Measurements from ENCODE around the gene RAPGEF6.
A peak's percentile ranks its signal among the peaks of the same experiment; 100 is the strongest.

RAPGEF6 gene, protein sequence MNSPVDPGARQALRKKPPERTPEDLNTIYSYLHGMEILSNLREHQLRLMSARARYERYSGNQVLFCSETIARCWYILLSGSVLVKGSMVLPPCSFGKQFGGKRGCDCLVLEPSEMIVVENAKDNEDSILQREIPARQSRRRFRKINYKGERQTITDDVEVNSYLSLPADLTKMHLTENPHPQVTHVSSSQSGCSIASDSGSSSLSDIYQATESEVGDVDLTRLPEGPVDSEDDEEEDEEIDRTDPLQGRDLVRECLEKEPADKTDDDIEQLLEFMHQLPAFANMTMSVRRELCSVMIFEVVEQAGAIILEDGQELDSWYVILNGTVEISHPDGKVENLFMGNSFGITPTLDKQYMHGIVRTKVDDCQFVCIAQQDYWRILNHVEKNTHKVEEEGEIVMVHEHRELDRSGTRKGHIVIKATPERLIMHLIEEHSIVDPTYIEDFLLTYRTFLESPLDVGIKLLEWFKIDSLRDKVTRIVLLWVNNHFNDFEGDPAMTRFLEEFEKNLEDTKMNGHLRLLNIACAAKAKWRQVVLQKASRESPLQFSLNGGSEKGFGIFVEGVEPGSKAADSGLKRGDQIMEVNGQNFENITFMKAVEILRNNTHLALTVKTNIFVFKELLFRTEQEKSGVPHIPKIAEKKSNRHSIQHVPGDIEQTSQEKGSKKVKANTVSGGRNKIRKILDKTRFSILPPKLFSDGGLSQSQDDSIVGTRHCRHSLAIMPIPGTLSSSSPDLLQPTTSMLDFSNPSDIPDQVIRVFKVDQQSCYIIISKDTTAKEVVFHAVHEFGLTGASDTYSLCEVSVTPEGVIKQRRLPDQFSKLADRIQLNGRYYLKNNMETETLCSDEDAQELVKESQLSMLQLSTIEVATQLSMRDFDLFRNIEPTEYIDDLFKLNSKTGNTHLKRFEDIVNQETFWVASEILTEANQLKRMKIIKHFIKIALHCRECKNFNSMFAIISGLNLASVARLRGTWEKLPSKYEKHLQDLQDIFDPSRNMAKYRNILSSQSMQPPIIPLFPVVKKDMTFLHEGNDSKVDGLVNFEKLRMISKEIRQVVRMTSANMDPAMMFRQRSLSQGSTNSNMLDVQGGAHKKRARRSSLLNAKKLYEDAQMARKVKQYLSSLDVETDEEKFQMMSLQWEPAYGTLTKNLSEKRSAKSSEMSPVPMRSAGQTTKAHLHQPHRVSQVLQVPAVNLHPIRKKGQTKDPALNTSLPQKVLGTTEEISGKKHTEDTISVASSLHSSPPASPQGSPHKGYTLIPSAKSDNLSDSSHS (N-terminal part only)

DNA sequence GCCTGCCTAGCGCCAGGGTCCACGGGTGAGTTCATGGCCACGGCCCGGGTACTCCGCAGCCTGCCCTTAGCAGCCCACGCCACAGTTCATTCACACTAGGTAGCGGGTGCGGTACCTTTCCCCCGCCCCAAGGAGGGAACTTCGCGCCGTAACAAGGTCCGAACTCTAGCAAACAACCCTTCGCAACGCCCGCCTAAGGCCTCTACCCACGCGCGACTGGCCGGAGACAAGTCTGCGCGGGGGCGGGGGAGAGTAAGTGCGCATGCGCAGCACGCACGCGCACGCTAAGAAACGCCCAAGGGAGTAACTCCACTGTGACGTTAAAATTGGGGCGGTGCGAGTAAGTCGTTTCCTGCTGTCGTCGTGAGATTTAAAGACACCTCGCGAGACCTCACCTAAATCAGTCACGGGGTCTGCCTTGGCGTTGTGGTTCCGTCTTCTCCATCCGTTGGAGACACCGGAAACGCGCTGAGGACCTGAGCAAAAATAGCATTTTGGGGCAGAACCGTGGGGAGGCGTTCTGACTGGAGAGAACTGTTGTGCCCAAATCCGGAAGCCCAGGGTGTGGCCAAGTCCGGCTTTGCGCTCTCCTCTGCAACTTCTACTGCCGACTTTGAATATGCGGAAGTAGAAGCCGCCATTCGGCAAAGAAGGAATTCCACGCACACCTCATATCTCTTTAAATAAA, at the start of gene RAPGEF6:
Gene RAPGEF6 (minus strand): TSS at position 234 of the 688 bp plus-strand sequence. CDS start 199 bp downstream, at position 35.
- ChIA-PET POLR2A (interaction anchor here (1.0 to 1.4 kb wide), 2 partner anchors 46 to 162 kb away, joined by 4 to 7 read pairs; partner anchors contain the start of gene FNIP1), CTCF (interaction anchor here (0.7 to 1.2 kb wide), 2 partner anchors 46 to 464 kb away, joined by 4 to 5 read pairs; no protein-coding TSS in a partner anchor)
- TF ChIP-seq, protein P1, sequence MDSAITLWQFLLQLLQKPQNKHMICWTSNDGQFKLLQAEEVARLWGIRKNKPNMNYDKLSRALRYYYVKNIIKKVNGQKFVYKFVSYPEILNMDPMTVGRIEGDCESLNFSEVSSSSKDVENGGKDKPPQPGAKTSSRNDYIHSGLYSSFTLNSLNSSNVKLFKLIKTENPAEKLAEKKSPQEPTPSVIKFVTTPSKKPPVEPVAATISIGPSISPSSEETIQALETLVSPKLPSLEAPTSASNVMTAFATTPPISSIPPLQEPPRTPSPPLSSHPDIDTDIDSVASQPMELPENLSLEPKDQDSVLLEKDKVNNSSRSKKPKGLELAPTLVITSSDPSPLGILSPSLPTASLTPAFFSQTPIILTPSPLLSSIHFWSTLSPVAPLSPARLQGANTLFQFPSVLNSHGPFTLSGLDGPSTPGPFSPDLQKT (IDR thresholded peaks at IDR 0.05; ENCODE audit: borderline replicate concordance, low read depth, low read length): 0 out of 2 replicates have a peak, but pooled peaks have one; percentile 69
- TF ChIP-seq, protein P2, sequence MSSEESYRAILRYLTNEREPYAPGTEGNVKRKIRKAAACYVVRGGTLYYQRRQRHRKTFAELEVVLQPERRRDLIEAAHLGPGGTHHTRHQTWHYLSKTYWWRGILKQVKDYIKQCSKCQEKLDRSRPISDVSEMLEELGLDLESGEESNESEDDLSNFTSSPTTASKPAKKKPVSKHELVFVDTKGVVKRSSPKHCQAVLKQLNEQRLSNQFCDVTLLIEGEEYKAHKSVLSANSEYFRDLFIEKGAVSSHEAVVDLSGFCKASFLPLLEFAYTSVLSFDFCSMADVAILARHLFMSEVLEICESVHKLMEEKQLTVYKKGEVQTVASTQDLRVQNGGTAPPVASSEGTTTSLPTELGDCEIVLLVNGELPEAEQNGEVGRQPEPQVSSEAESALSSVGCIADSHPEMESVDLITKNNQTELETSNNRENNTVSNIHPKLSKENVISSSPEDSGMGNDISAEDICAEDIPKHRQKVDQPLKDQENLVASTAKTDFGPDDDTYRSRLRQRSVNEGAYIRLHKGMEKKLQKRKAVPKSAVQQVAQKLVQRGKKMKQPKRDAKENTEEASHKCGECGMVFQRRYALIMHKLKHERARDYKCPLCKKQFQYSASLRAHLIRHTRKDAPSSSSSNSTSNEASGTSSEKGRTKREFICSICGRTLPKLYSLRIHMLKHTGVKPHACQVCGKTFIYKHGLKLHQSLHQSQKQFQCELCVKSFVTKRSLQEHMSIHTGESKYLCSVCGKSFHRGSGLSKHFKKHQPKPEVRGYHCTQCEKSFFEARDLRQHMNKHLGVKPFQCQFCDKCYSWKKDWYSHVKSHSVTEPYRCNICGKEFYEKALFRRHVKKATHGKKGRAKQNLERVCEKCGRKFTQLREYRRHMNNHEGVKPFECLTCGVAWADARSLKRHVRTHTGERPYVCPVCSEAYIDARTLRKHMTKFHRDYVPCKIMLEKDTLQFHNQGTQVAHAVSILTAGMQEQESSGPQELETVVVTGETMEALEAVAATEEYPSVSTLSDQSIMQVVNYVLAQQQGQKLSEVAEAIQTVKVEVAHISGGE (tag by site-specific recombination; conservative IDR thresholded peaks at IDR 0.05; ENCODE audit: low read depth): peak; percentile 94
- TF ChIP-seq ZSCAN30 (tag by site-specific recombination; IDR thresholded peaks at IDR 0.05): peak; percentile 50; the same call in 1 of the 2 replicates
- TF ChIP-seq, protein P3, sequence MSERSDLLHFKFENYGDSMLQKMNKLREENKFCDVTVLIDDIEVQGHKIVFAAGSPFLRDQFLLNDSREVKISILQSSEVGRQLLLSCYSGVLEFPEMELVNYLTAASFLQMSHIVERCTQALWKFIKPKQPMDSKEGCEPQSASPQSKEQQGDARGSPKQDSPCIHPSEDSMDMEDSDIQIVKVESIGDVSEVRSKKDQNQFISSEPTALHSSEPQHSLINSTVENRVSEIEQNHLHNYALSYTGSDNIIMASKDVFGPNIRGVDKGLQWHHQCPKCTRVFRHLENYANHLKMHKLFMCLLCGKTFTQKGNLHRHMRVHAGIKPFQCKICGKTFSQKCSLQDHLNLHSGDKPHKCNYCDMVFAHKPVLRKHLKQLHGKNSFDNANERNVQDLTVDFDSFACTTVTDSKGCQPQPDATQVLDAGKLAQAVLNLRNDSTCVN (tag by site-specific recombination; optimal IDR thresholded peaks at IDR 0.05): peak; percentile 83
- 0 out of 2 replicates have a peak, but pooled peaks have one; percentile 31 for TF ChIP-seq KLF16 (tag by site-specific recombination; IDR thresholded peaks at IDR 0.05)
- TF ChIP-seq ZNF600 (tag by site-specific recombination; IDR thresholded peaks at IDR 0.05): peak; percentile 92
- TF ChIP-seq KLF8 (tag by site-specific recombination; IDR thresholded peaks at IDR 0.05): peak; percentile 37; the same call in 1 of the 2 replicates
- TF ChIP-seq, protein P4, sequence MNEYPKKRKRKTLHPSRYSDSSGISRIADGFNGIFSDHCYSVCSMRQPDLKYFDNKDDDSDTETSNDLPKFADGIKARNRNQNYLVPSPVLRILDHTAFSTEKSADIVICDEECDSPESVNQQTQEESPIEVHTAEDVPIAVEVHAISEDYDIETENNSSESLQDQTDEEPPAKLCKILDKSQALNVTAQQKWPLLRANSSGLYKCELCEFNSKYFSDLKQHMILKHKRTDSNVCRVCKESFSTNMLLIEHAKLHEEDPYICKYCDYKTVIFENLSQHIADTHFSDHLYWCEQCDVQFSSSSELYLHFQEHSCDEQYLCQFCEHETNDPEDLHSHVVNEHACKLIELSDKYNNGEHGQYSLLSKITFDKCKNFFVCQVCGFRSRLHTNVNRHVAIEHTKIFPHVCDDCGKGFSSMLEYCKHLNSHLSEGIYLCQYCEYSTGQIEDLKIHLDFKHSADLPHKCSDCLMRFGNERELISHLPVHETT (tag by site-specific recombination; IDR thresholded peaks at IDR 0.05): peak; percentile 56; the same call in 1 of the 2 replicates
- TF ChIP-seq TRIM28 (IDR thresholded peaks at IDR 0.05; ENCODE audit: borderline replicate concordance, low read length): peak; percentile 56; the same call in 1 of the 2 replicates
- TF ChIP-seq, protein P5, sequence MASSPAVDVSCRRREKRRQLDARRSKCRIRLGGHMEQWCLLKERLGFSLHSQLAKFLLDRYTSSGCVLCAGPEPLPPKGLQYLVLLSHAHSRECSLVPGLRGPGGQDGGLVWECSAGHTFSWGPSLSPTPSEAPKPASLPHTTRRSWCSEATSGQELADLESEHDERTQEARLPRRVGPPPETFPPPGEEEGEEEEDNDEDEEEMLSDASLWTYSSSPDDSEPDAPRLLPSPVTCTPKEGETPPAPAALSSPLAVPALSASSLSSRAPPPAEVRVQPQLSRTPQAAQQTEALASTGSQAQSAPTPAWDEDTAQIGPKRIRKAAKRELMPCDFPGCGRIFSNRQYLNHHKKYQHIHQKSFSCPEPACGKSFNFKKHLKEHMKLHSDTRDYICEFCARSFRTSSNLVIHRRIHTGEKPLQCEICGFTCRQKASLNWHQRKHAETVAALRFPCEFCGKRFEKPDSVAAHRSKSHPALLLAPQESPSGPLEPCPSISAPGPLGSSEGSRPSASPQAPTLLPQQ (tag by site-specific recombination; IDR thresholded peaks at IDR 0.05): 0 out of 2 replicates have a peak, but pooled peaks have one; percentile 22
- no peak for TF ChIP-seq ZNF169 (tag by site-specific recombination; IDR thresholded peaks at IDR 0.05)
- no peak for TF ChIP-seq ZNF114 (tag by site-specific recombination; IDR thresholded peaks at IDR 0.05)
- TF ChIP-seq, protein P6, sequence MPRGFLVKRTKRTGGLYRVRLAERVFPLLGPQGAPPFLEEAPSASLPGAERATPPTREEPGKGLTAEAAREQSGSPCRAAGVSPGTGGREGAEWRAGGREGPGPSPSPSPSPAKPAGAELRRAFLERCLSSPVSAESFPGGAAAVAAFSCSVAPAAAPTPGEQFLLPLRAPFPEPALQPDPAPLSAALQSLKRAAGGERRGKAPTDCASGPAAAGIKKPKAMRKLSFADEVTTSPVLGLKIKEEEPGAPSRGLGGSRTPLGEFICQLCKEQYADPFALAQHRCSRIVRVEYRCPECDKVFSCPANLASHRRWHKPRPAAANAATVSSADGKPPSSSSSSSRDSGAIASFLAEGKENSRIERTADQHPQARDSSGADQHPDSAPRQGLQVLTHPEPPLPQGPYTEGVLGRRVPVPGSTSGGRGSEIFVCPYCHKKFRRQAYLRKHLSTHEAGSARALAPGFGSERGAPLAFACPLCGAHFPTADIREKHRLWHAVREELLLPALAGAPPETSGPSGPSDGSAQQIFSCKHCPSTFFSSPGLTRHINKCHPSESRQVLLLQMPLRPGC (tag by site-specific recombination; IDR thresholded peaks at IDR 0.05): no peak
- TF ChIP-seq ZNF366 (tag by site-specific recombination; conservative IDR thresholded peaks at IDR 0.05): peak; percentile 54
- TF ChIP-seq GLI4 (tag by site-specific recombination; IDR thresholded peaks at IDR 0.05): no peak
- TF ChIP-seq SP3 (tag by site-specific recombination; IDR thresholded peaks at IDR 0.05): peak; percentile 86
- peak; percentile 59; the same call in 1 of the 2 replicates for TF ChIP-seq ZEB2 (tag by site-specific recombination; IDR thresholded peaks at IDR 0.05)
- peak; percentile 51; the same call in 1 of the 2 replicates for TF ChIP-seq SP7 (tag by site-specific recombination; IDR thresholded peaks at IDR 0.05)
- TF ChIP-seq BCL11A (tag by site-specific recombination; IDR thresholded peaks at IDR 0.05; ENCODE audit: low read depth): peak; percentile 53; the same call in 1 of the 2 replicates

More for the DNA sequence above, at the start of gene RAPGEF6:
- Histone ChIP-seq H3K36me3 (ENCODE audit: control insufficient read depth in 2 of 2, insufficient read depth in 1 of 2, low read length in 2 of 2) (no peaks in the 10 kb centered on the region; a peak in 1 of 3 replicates), H3K4me1 (ENCODE audit: control insufficient read depth, insufficient read depth, low read length) (peaks cover 12% of the 10 kb centered on the region), H3K4me3 (ENCODE audit: low read depth, low read length) (peak within 1 kb of the TSS; percentile 75), H3K27ac (ENCODE audit: extremely low read depth, low read depth, low read length) (peak within 1 kb of the TSS; percentile 88), H3K9me3 (ENCODE audit: control insufficient read depth, insufficient read depth, low read depth, low read length) (no peaks in the 10 kb centered on the region)

All from HEK293 (cell line).